ENCODE measurements around the gene CCL4. TPM values are rescaled to one million over a fixed set of nuclear protein-coding genes. Genes with fewer than 3 reads are reported as not detected.

The CCL4 gene
- total RNA-seq, 2 experiments from 2014 or later, result 6.5 to 6.7 TPM

GRCh38 chr17:36149296-36149820 lies 45.7 kb downstream of the CCL4 start:
- Mint-ChIP-seq H3K4me3 (no peak overlapping the region), H3K27ac (no peak overlapping the region), H3K4me1 (ENCODE audit: low read depth) (peaks cover 11% of the 10 kb centered on the region), H3K27me3 (ENCODE audit: low read depth) (peaks cover 35% of the 10 kb centered on the region), H3K9me3 (ENCODE audit: insufficient read depth) (no peaks in the 10 kb centered on the region), H3K36me3 (ENCODE audit: low read depth) (no peaks in the 10 kb centered on the region)
- CTCF ChIA-PET, result interaction anchor here (0.8 to 8.2 kb wide), 39 partner anchors 15 to 385 kb away, joined by 3 to 174 read pairs (median 5); partner anchors contain the start of genes CCL15, CCL16, CCL3 and CCL5
- POLR2A ChIA-PET, result interaction anchor here (0.7 to 1.2 kb wide), 2 partner anchors 59 to 77 kb away, joined by 3 to 4 read pairs; partner anchors contain the start of gene CCL3
- DNase-seq (no peak), ATAC-seq (peak; percentile 30)

- DNase-seq (no peak), ATAC-seq (no peak)
- ChIA-PET CTCF (interaction anchor here (1.6 to 8.2 kb wide), 3 partner anchors 79 to 193 kb away, joined by 3 to 174 read pairs (median 105); partner anchors contain the start of gene CCL16), POLR2A (no interaction called here)
- Mint-ChIP-seq H3K27me3 (ENCODE audit: low read depth) (peaks cover 36% of the 10 kb centered on the region), H3K9me3 (ENCODE audit: insufficient read depth) (no peaks in the 10 kb centered on the region), H3K4me3 (no peak overlapping the region), H3K27ac (no peak overlapping the region), H3K36me3 (ENCODE audit: low read depth) (no peaks in the 10 kb centered on the region), H3K4me1 (ENCODE audit: low read depth) (peaks cover 11% of the 10 kb centered on the region)
These were observed 48.4 kb downstream of the CCL4 start for GRCh38 chr17:36151891-36152638.

- Mint-ChIP-seq H3K36me3 (ENCODE audit: low read depth) (no peaks in the 10 kb centered on the region), H3K4me3 (no peak overlapping the region), H3K27me3 (ENCODE audit: low read depth) (peaks cover 35% of the 10 kb centered on the region), H3K4me1 (ENCODE audit: low read depth) (peaks cover 11% of the 10 kb centered on the region), H3K9me3 (ENCODE audit: insufficient read depth) (no peaks in the 10 kb centered on the region), H3K27ac (no peak overlapping the region)
- ATAC-seq (no peak), DNase-seq (no peak)
- POLR2A ChIA-PET, result no interaction called here
- CTCF ChIA-PET, result interaction anchor here (1.6 kb wide), 1 partner anchor 194 kb away, joined by 3 read pairs; no protein-coding TSS in a partner anchor
These were observed 49.1 kb downstream of the CCL4 start for GRCh38 chr17:36152639-36153120.

GRCh38 chr17:36153895-36154610 lies 50.4 kb downstream of the CCL4 start:
- CTCF ChIA-PET, result interaction anchor here (1.0 to 1.1 kb wide), 2 partner anchors 42 to 178 kb away, joined by 3 read pairs; partner anchors contain the start of genes CCL3L1 and CCL3L3
- no peak overlapping the region for H3K27ac Mint-ChIP-seq
- H3K4me3 Mint-ChIP-seq, result no peak overlapping the region
- no peak for DNase-seq
- H3K36me3 Mint-ChIP-seq (ENCODE audit: low read depth), result no peaks in the 10 kb centered on the region
- H3K4me1 Mint-ChIP-seq (ENCODE audit: low read depth), result peaks cover 7% of the 10 kb centered on the region
- peaks cover 33% of the 10 kb centered on the region for H3K27me3 Mint-ChIP-seq (ENCODE audit: low read depth)
- H3K9me3 Mint-ChIP-seq (ENCODE audit: insufficient read depth), result no peaks in the 10 kb centered on the region
- POLR2A ChIA-PET, result no interaction called here
- no peak for ATAC-seq

Other genes starting within 250 kb of the CCL4 start
- 1 to 10 TPM; 1.1 TPM for gene HEATR9, start 234.9 kb upstream of the CCL4 start, total RNA-seq
- gene CCL5, start 223.5 kb upstream of the CCL4 start, total RNA-seq, result 100 to 1,000 TPM; 275 to 301 TPM
- gene RDM1, start 173.1 kb upstream of the CCL4 start, total RNA-seq, result 10 to 100 TPM; 13.9 to 14.4 TPM
- gene LYZL6, start 160.1 kb upstream of the CCL4 start, total RNA-seq, result not detected
- not detected for gene CCL16, start 122.3 kb upstream of the CCL4 start, total RNA-seq
- not detected for gene CCL14, start 117.1 kb upstream of the CCL4 start, total RNA-seq
- gene CCL15, start 102.3 kb upstream of the CCL4 start, total RNA-seq, result not detected
- not detected for gene CCL23, start 85.9 kb upstream of the CCL4 start, total RNA-seq
- gene CCL18, start 39.6 kb upstream of the CCL4 start, total RNA-seq, result not detected
- gene CCL3, start 13.7 kb upstream of the CCL4 start, total RNA-seq, result 1 to 10 TPM; 4.2 to 5.1 TPM
- 1 to 10 TPM; 6.7 to 8.1 TPM for gene TBC1D3B, start 72.8 kb downstream of the CCL4 start, total RNA-seq
- under 1 TPM; 0.16 to 0.84 TPM for gene CCL3L1, start 92.9 kb downstream of the CCL4 start, total RNA-seq
- 1 to 10 TPM; 1.2 to 1.5 TPM for gene CCL4L2, start 107.2 kb downstream of the CCL4 start, total RNA-seq
- gene TBC1D3I, start 160.7 kb downstream of the CCL4 start, total RNA-seq, result under 1 TPM; 0.31 to 0.58 TPM
- not detected for gene TBC1D3G, start 220.1 kb downstream of the CCL4 start, total RNA-seq